Dendritic cell treated with granulocyte-macrophage colony-stimulating factor and Interleukin-4, amounts not matched to agents 40 ng/mL and 50 ng/mL, for 4 days (primary cell): ENCODE data around the gene LGALS4.
"Not testable (repeated sequence)": the region's sequence is repeated elsewhere in the genome, so short reads cannot be mapped to it uniquely, and the experiment has no call there.

Source experiments
- H3K27ac Mint-ChIP-seq: one replicate; pipeline ENCODE4 v1.8.0; 2022; ENCODE audit warnings: mild to moderate bottlenecking, mixed read lengths
- H3K27me3 Mint-ChIP-seq: one replicate; pipeline ENCODE4 v1.8.0; 2022; ENCODE audit warnings: mild to moderate bottlenecking, mixed read lengths
- H3K36me3 Mint-ChIP-seq: one replicate; pipeline ENCODE4 v1.8.0; 2022; ENCODE audit warnings: low read depth, mixed read lengths
- H3K4me1 Mint-ChIP-seq: one replicate; pipeline ENCODE4 v1.8.0; 2022; ENCODE audit warnings: low read depth, mixed read lengths
- H3K4me3 Mint-ChIP-seq: one replicate; pipeline ENCODE4 v1.8.0; 2022; ENCODE audit warnings: mild to moderate bottlenecking, moderate library complexity, mixed read lengths
- H3K9me3 Mint-ChIP-seq: one replicate; pipeline ENCODE4 v1.8.0; 2022; ENCODE audit warnings: mixed read lengths
- intact Hi-C: fragments of 100-400 bp; cut with micrococcal nuclease; formaldehyde crosslinking; loops from one replicate; pipeline ENCODE4 v1.15.0; 2022

LGALS4 gene

GRCh38 chr19:38770949-38771275 is 41.8 kb downstream of the LGALS4 start:
- H3K9me3 Mint-ChIP-seq, H3K36me3 Mint-ChIP-seq, H3K4me1 Mint-ChIP-seq, H3K4me3 Mint-ChIP-seq, H3K27ac Mint-ChIP-seq, intact Hi-C loops, H3K27me3 Mint-ChIP-seq: not testable (repeated sequence)

GRCh38 chr19:38770228-38770948 is 42.4 kb downstream of the LGALS4 start:
- Mint-ChIP-seq H3K4me3 (peak overlapping the region; percentile 9), H3K27ac (peak overlapping the region; percentile 86)

GRCh38 chr19:38769635-38770211 is 43.0 kb downstream of the LGALS4 start:
- H3K9me3 Mint-ChIP-seq, result no peaks in the 10 kb centered on the region
- intact Hi-C loops, result no loop called here
- peak overlapping the region; percentile 55 for H3K4me3 Mint-ChIP-seq
- peak overlapping the region; percentile 86 for H3K27ac Mint-ChIP-seq
- H3K27me3 Mint-ChIP-seq, result peaks cover 2% of the 10 kb centered on the region
- H3K4me1 Mint-ChIP-seq, result peaks cover 9% of the 10 kb centered on the region
- no peaks in the 10 kb centered on the region for H3K36me3 Mint-ChIP-seq

More at GRCh38 chr19:38770228-38770948, 42.4 kb downstream of the LGALS4 start:
- H3K36me3 Mint-ChIP-seq, H3K27me3 Mint-ChIP-seq, H3K4me1 Mint-ChIP-seq, H3K9me3 Mint-ChIP-seq, intact Hi-C loops: not testable (repeated sequence)

- intact Hi-C loops, result no loop called here
- Mint-ChIP-seq H3K4me1 (peaks cover 9% of the 10 kb centered on the region), H3K27me3 (peaks cover 2% of the 10 kb centered on the region), H3K4me3 (no peak overlapping the region), H3K36me3 (no peaks in the 10 kb centered on the region), H3K9me3 (no peaks in the 10 kb centered on the region), H3K27ac (no peak overlapping the region)
Observed at GRCh38 chr19:38766276-38767047, 46.3 kb downstream of the LGALS4 start.

GRCh38 chr19:38765214-38765613 is 47.5 kb downstream of the LGALS4 start:
- Mint-ChIP-seq H3K9me3 (no peaks in the 10 kb centered on the region), H3K36me3 (no peaks in the 10 kb centered on the region), H3K4me3 (no peak overlapping the region), H3K4me1 (peaks cover 16% of the 10 kb centered on the region), H3K27me3 (peaks cover 2% of the 10 kb centered on the region), H3K27ac (no peak overlapping the region)
- intact Hi-C loops, result no loop called here

DNA sequence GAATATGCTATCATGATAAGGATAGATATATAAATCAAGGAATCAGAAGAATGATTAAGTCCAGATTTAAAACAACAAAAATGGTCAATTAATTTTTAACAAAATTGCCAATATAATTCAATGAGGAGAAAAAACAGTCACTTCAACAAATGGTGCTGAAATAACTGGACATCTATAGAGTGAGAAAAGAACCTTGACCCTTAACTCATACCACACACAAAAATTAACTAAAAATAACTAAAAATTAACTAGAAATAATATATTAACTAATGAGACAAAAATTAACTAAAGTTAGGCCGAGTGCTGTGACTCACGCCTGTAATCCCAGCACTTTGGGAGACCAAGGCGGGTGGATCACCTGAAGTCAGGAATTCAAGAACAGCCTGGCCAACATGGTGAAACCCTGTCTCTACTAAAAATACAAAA is 48.9 kb downstream of the LGALS4 start:
- Mint-ChIP-seq H3K4me3 (no peak overlapping the region), H3K9me3 (no peaks in the 10 kb centered on the region), H3K36me3 (no peaks in the 10 kb centered on the region), H3K27ac (no peak overlapping the region), H3K27me3 (peaks cover 2% of the 10 kb centered on the region), H3K4me1 (peaks cover 18% of the 10 kb centered on the region)
- intact Hi-C loops, result no loop called here

- peak overlapping the region; percentile 48 for H3K27ac Mint-ChIP-seq
- H3K36me3 Mint-ChIP-seq, H3K4me3 Mint-ChIP-seq, intact Hi-C loops, H3K27me3 Mint-ChIP-seq, H3K9me3 Mint-ChIP-seq: not testable (repeated sequence)
- peaks cover 18% of the 10 kb centered on the region for H3K4me1 Mint-ChIP-seq
Observed at GRCh38 chr19:38761884-38762389, 50.8 kb downstream of the LGALS4 start.

DNA sequence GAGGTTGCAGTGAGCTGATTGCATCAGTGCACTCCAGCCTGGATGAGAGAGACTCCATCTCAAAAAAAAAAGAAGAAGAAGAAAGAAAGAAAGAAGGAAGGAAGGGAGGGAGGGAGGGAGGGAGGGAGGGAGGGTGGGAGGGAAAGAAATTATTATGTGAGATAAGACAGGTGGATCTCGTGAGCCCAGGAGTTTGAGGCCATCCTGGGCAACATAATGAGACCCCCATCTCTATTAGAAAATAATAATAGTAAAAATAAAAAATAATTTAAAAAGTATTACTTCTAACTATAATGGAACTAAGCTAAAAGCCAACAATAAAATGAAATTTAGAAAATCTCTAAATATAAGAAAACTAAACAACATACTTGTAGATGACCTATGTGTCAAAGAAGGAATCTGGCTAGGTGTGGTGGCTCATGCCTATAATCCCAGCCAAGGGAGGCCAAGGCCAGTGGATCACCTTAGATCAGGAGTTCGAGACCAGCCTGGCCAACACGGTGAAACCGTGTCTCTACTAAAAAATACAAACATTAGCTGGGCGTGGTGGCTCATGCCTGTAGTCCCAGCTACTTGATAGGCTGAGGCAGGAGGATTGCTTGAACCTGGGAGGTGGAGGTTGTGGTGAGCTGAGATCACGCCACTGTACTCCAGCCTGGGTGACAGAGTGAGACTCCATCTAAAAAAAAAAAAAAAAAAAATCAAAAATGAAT is 51.8 kb downstream of the LGALS4 start:
- H3K27me3 Mint-ChIP-seq, H3K9me3 Mint-ChIP-seq, H3K4me3 Mint-ChIP-seq, H3K36me3 Mint-ChIP-seq, intact Hi-C loops: not testable (repeated sequence)
- peaks cover 18% of the 10 kb centered on the region for H3K4me1 Mint-ChIP-seq
- peak overlapping the region; percentile 48 for H3K27ac Mint-ChIP-seq

DNA sequence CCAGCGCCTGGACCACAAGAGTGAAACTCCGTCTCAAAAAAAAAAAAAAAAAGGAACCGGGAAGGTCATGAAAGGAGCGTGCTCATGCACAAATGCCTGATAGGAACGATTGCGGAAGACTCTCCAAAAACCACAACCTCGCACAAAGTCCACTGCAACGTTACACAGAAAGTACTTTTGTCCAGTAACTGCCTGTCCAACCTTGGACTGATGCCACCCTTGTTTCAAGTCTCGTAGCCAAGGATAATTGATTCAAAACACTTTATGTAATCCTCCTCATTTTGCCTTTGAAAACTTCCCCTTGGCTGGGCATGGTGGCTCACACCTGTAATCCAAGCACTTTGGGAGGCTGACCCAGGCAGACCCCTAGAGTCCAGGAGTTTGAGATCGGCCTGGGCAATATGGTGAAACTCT is 53.1 kb downstream of the LGALS4 start:
- H3K27me3 Mint-ChIP-seq, result no peaks in the 10 kb centered on the region
- H3K4me1 Mint-ChIP-seq, result peaks cover 18% of the 10 kb centered on the region
- H3K4me3 Mint-ChIP-seq, result no peak overlapping the region
- no peaks in the 10 kb centered on the region for H3K36me3 Mint-ChIP-seq
- H3K9me3 Mint-ChIP-seq, result no peaks in the 10 kb centered on the region
- peak overlapping the region; percentile 45 for H3K27ac Mint-ChIP-seq
- intact Hi-C loops, result no loop called here

GRCh38 chr19:38754196-38754595 is 58.5 kb downstream of the LGALS4 start:
- peaks cover 16% of the 10 kb centered on the region for H3K27me3 Mint-ChIP-seq
- intact Hi-C loops, H3K9me3 Mint-ChIP-seq, H3K36me3 Mint-ChIP-seq, H3K27ac Mint-ChIP-seq, H3K4me3 Mint-ChIP-seq, H3K4me1 Mint-ChIP-seq: not testable (repeated sequence)

GRCh38 chr19:38753783-38754182 is 59.0 kb downstream of the LGALS4 start:
- H3K4me3 Mint-ChIP-seq, H3K36me3 Mint-ChIP-seq, H3K4me1 Mint-ChIP-seq, intact Hi-C loops, H3K27ac Mint-ChIP-seq, H3K9me3 Mint-ChIP-seq: not testable (repeated sequence)
- peaks cover 16% of the 10 kb centered on the region for H3K27me3 Mint-ChIP-seq
